ENCODE data around the gene TRABD2A.
"Not testable (repeated sequence)": the region's sequence is repeated elsewhere in the genome, so short reads cannot be mapped to it uniquely, and the experiment has no call there.

The TRABD2A gene

DNA sequence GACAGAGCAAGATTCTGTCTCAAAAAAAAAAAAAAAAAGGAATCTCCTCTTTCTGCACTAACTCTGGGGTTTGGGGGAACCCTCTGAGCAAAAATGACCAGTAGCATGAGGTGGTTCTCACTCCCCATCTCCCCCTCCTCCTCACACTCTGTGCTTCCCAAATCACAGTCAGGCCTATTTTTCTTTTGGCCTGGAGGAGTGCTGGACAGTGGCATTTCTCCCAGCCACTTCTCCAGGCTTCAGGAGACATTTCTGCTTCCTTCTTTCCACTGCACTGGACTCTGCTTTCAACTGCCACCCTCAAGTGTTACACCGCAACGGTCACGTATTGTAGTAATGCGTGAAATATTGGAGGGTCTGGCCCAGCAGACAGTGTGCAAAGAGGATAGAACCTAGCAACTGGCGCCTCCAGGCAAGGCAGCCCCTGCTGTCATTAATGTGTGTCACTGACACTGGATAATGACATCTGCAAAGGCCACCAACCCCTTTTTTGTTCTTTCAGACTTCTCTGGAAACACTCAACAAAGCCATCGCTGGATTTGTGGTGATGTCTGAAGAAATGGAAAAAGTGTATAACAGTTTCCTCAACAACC, 68.9 kb downstream of the TRABD2A start:
- DNase-seq: no peak

DNA sequence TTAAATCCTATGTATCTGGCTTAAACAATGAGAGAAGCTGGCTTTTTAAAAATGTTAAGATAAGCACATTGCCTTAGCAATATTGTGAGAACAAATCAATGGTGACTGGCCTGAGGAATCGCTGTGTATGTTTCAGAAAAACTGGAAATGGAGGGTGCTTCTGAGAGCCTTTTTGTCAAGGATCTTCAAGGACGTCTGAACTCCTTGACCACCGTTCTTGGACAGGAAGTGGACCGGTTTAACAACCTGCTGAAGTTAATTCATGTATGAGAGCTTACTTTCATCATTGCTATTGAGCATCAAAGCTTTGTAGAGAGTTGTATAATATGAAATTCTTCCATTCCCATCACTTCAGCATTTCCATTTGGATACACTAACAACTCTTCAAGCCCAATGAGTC, 72.6 kb downstream of the TRABD2A start:
- no peak for DNase-seq

GRCh38 chr2:84807063-84807485, 73.8 kb downstream of the TRABD2A start:
- no peak for DNase-seq

GRCh38 chr2:84805250-84805958, 75.5 kb downstream of the TRABD2A start:
- DNase-seq: no peak

GRCh38 chr2:84801811-84802210, 79.1 kb downstream of the TRABD2A start:
- no peak for DNase-seq

DNA sequence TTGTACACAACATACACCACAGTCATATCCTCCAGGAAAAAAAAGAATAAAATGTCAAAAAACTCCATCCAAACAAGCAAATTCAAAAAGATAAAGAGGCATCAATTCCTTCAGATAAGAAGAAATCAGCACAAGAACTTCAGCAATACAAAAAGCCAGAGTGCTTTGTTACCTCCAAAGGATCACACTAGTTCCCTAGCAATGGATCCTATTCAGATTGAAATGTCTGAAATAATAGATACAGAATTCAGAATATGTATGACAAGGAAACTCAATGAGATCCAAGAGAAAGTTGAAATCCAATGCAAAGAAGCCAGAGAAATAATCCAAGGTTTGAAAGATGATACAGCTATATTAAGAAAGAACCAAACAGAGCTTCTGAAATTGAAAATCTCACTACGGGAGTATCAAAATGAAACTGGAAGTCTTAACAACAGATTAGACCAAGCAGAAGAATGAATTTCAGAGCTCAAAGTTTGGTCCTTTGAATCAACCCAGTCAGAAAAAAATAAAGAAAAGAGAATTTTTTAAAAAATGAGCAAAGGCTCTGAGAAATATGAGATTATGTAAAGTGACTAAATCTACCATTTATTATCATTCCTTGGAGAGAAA, 80.6 kb downstream of the TRABD2A start:
- no peak for DNase-seq

- no peak for DNase-seq
Observed at GRCh38 chr2:84799772-84800171, 81.1 kb downstream of the TRABD2A start.

- DNase-seq: no peak
Observed at GRCh38 chr2:84797271-84797670, 83.6 kb downstream of the TRABD2A start.

DNA sequence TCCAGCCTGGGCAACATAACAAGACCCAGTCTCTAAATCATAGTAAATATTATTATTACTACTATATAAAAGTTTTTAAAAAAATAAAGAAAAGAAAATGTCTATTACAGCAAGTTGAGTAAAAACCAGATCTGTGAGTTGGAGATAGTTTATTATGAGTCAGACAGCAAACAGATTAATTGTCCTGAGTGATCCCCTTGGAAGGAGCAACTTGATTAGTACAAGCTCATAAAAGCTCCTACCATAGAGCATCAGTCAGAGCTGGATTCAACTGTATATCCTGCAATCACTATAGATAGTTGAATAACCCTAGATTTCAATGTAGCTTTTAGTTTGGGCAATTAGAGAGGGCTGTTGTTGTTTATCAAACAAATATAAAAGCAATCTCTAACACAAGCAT, 84.1 kb downstream of the TRABD2A start:
- DNase-seq: no peak

DNA sequence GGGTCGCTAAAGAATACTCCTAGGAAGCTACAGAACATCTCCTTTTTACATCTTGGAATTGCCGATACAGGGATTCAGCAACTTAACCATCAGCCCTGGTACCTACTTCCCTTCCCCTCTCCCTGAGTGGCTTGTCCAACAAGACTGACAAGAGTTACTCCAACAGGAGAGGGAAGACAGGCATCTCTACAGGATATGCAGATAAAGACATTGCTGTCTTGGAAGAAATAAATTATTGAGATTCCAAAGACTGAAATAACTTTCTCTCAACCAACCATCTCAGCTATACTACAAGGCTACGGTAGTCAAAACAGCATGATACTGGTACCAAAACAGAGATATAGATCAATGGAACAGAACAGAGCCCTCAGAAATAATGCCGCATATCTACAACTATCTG, 87.2 kb downstream of the TRABD2A start:
- no peak for DNase-seq

GRCh38 chr2:84792856-84793522, 87.9 kb downstream of the TRABD2A start:
- DNase-seq: no peak

DNA sequence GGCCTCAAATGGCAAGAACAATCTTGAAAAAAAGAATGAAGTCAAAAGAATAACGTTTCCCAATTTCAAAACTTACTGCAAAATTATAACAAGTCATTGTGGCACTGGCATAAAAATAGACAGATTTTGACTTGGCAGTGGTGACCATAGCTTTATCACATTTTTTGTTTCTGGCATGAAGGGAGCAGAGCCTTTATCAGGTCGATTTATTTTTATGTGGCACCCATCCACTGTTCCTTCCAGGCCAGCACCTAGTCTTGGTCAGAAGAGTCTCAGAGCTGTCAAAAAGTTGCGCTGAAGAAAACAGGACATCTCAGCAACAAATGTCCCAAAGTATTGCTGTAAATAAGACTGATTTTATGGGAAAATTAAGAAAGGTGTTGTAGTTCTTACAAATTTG, 92.4 kb downstream of the TRABD2A start:
- DNase-seq: no peak

- no peak for DNase-seq
Observed at GRCh38 chr2:84788027-84788426, 92.9 kb downstream of the TRABD2A start.

- no peak for DNase-seq
Observed at GRCh38 chr2:84786601-84787000, 94.3 kb downstream of the TRABD2A start.

GRCh38 chr2:84785950-84786349, 94.9 kb downstream of the TRABD2A start:
- no peak for DNase-seq

DNA sequence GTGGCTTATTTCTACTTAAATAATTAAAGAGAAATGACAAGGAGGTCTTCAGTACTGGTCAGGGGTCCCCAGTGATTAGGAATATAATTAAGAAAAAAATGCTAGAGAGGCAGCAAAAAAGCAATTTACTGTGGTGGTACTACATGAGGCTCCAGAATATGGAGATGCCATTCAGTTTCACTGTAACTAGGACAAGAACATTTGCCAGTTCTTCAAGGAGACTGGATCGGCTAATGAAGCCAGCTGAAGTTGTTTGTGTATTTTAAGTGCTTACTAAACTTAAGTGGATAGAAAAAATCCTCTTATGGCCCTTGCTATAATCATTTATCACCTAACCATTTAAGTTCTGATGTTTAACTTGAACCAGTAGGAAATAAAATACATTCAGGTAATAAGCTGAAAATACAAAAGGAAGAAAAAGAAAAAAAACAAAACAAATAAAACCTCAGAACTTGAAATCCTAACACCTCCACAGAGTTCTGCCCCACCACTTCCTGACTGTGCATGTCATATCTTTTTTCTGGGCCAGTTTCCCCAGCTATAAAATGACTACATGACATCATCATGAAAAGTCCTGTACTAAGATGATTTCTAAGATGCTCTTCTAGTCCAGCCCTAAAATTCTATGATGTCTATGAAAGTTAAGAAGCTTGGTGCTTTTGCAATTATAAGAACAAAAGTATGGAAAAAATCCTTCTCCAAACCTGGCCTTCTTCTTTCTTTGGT, 98.0 kb downstream of the TRABD2A start:
- no peak for DNase-seq

DNA sequence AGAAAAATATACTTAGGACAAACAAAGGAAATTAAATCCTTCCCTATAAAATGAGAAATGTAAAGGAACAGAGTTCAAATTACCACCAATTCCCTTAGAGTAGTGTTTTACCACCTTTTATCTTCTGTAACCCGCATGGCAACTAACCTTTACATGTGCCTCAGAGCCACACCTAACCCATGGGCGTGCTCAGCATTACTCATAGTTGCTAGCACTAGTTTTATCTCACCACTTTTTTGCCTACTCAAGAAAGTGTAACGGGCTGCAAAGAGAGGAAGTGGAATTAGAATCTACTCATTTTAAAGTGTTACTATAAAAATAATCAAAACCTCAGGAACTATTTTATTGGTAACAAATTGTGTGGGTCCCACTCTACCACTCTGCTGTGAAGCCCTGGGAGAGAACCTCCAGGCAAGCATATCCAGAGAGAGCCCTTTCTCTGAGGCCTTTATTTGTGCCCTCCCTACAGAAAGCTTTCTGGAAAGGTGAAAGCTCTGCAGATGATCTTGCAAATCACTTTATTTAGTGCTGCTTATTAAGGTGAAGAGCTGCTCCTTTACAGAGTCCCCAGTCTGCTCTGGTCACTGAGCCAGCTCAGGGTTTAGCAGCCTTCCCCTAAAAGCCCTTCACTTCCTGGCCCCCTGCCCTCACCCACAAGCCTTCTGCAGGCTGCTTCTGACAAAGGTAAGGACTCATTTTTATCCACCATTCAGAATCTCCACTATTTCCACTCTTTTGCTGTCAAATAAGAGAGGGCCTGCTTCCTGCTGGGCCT, 98.8 kb downstream of the TRABD2A start:
- no peak for DNase-seq

DNA sequence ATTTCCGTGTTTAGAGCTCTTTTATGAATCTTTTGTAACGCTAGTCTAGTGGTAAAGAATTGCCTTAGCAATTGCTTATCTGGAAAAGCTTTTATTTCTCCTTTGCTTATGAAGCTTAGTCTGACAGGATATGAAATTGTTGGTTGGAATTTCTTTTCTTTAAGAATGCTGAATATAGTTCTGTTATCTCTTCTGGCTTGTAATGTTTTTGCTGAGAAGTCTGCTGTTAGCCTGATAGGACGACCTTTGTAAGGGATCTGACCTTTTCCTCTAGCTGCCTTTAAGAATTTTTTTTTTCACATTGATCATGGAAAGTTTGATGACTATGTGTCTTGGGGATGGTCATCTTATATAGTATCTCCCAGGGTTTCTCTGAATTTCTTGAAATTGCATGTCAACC, 101.1 kb downstream of the TRABD2A start:
- DNase-seq: no peak

- DNase-seq: no peak
Observed at GRCh38 chr2:84778911-84779690, 101.8 kb downstream of the TRABD2A start.

- DNase-seq: no peak
Observed at GRCh38 chr2:84776011-84776410, 104.9 kb downstream of the TRABD2A start.

- DNase-seq: not testable (repeated sequence)
Observed at GRCh38 chr2:84773562-84773961, 107.3 kb downstream of the TRABD2A start.
